ENCODE results near the gene SHISA8. TPM values are rescaled to one million over a fixed set of nuclear protein-coding genes. Genes with fewer than 3 reads are reported as not detected.

SHISA8 gene
- total and polyA plus RNA-seq, 4 experiments from 2014 or later: not detected

DNA sequence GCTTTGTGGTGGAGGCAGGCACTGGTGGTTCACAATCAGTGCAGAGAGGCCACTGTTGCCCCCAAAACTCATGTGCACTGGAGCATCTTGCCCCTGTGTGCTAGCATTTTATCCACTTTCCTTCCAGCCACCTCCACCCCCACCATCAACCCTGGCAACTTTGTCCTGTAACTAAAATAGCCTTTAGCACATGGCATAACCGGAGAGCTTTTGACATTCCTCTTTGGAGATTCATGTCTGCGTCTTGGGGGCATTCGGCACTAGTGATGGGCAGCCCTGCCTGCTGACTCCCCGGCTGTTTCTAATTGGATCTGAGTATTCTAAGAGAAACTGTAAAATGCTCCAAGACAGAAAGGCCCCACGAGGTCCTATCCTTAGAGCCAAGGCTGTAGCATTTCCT lies 15.8 kb downstream of the SHISA8 start:
- Mint-ChIP-seq H3K27me3 (no peaks in the 10 kb centered on the region), H3K4me3 (no peak overlapping the region), H3K36me3 (peaks cover 19 to 59% of the 10 kb centered on the region in 2 donors), H3K27ac (no peak overlapping the region), H3K4me1 (peaks cover 0 to 8% (median 3%) of the 10 kb centered on the region in 4 donors), H3K9me3 (no peaks in the 10 kb centered on the region)
- H3K9me3 ChIP-seq (ENCODE audit: control insufficient read depth in 1 of 2, low read length in 2 of 2): no peaks in the 10 kb centered on the region
- H3K4me3 ChIP-seq (ENCODE audit: low read length in 2 of 2): no peak overlapping the region
- peaks cover 39% of the 10 kb centered on the region for H3K36me3 ChIP-seq (ENCODE audit: insufficient read depth, low read length)
- CTCF ChIA-PET (ENCODE audit: partially characterized antibody): no interaction called here
- intact Hi-C loops (cut with micrococcal nuclease): no loop called here
- POLR2A ChIA-PET (ENCODE audit: partially characterized antibody): interaction anchor here (1.2 kb wide), 1 partner anchor 40 kb away, joined by 3 read pairs; no protein-coding TSS in a partner anchor
- H3K4me1 ChIP-seq (ENCODE audit: insufficient read depth, low read length): no peaks in the 10 kb centered on the region
- H3K27ac ChIP-seq (ENCODE audit: low read depth, low read length): no peak overlapping the region
- DNase-seq: no peak
- no peaks in the 10 kb centered on the region for H3K27me3 ChIP-seq (ENCODE audit: insufficient read depth, low read length)

DNA sequence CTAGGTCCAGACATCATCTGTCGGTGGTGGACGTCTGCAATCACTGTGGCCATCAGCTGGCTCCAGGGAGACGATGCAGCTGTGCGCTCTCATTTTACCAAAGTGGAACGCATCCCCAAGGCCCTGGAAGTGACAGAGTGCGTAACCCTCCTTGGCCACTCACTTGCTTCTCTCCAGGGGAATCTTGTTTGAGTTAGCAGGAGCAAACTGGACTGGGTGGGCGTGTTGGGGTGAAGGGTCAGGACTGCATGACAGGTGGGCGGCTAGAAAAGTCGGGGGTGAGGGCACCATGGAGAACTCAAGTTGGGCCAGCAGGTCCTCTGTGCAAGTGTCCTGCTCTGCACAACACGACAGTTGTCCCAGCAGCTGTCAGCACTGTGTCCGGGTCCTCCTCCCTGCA lies 16.2 kb downstream of the SHISA8 start:
- H3K4me3 Mint-ChIP-seq: no peak overlapping the region
- no peak overlapping the region for H3K27ac Mint-ChIP-seq
- ChIA-PET POLR2A (ENCODE audit: partially characterized antibody) (interaction anchor here (1.4 kb wide), 1 partner anchor 66 kb away, joined by 4 read pairs; the partner anchor contains the start of gene SREBF2), CTCF (ENCODE audit: partially characterized antibody) (no interaction called here)
- H3K27ac ChIP-seq (ENCODE audit: low read depth, low read length): no peak overlapping the region
- no peak overlapping the region for H3K4me3 ChIP-seq (ENCODE audit: low read length in 2 of 2)
- H3K4me1 Mint-ChIP-seq: peaks cover 0 to 8% (median 3%) of the 10 kb centered on the region in 4 donors
- no peaks in the 10 kb centered on the region for H3K4me1 ChIP-seq (ENCODE audit: insufficient read depth, low read length)
- peaks cover 41% of the 10 kb centered on the region for H3K36me3 ChIP-seq (ENCODE audit: insufficient read depth, low read length)
- H3K27me3 ChIP-seq (ENCODE audit: insufficient read depth, low read length): no peaks in the 10 kb centered on the region
- H3K27me3 Mint-ChIP-seq: no peaks in the 10 kb centered on the region
- DNase-seq: no peak
- intact Hi-C loops (cut with micrococcal nuclease): no loop called here
- H3K36me3 Mint-ChIP-seq: peaks cover 19 to 61% of the 10 kb centered on the region in 2 donors
- H3K9me3 Mint-ChIP-seq: no peaks in the 10 kb centered on the region
- H3K9me3 ChIP-seq (ENCODE audit: control insufficient read depth in 1 of 2, low read length in 2 of 2): no peaks in the 10 kb centered on the region

DNA sequence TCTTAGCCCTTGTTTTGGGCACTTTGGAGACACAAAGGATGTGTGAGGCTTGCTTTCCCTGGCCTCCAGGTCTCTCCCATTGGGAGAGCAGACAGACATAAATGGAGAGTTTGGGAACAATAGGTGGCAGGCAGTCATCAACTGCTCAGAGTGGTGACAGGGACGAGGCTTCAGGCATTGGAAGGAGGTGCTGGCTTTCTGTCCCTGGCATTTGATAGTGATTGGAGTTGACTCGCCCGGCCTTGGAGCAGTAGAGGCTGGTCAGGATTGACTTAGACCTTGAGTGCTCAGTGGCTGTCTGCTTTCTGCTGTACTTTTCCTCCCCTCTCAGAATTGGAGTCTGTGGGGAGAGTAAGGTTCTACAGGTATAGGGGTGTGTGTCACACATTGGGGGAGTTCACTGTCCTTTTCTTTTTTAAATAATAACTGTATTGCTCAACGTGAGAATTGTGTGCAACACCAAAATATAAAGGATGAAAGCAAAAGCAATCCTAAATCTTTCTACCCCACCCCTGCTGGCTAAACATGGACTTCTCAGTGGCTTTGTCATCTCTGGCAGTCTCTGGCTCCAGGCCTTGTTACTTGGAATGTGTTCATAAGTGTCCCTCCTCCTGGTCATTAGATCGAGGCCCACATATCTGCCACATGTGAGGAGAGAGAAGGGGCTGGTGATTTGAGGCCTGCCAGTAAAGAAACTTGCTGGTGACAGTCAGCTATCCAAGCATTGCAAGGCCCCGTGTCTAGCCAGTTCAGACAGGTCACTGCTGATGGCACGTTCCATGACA lies 21.1 kb downstream of the SHISA8 start:
- Histone ChIP-seq H3K27ac (ENCODE audit: low read depth, low read length) (no peak overlapping the region), H3K4me3 (ENCODE audit: low read length in 2 of 2) (no peak overlapping the region), H3K36me3 (ENCODE audit: insufficient read depth, low read length) (peaks cover 39% of the 10 kb centered on the region), H3K27me3 (ENCODE audit: insufficient read depth, low read length) (no peaks in the 10 kb centered on the region), H3K9me3 (ENCODE audit: control insufficient read depth in 1 of 2, low read length in 2 of 2) (no peaks in the 10 kb centered on the region), H3K4me1 (ENCODE audit: insufficient read depth, low read length) (no peaks in the 10 kb centered on the region)
- intact Hi-C loops (cut with micrococcal nuclease): no loop called here
- CTCF ChIA-PET (ENCODE audit: partially characterized antibody): no interaction called here
- Mint-ChIP-seq H3K9me3 (no peaks in the 10 kb centered on the region), H3K27me3 (no peaks in the 10 kb centered on the region), H3K36me3 (peaks cover 21 to 68% of the 10 kb centered on the region in 2 donors), H3K4me1 (peaks cover 0 to 8% (median 3%) of the 10 kb centered on the region in 4 donors), H3K4me3 (no peak overlapping the region), H3K27ac (no peak overlapping the region)
- POLR2A ChIA-PET (ENCODE audit: partially characterized antibody): interaction anchor here (0.9 to 1.1 kb wide), 2 partner anchors 14 to 53 kb away, joined by 4 to 5 read pairs; partner anchors contain the start of gene CENPM
- DNase-seq: no peak

- Histone ChIP-seq H3K27ac (ENCODE audit: low read depth, low read length) (no peak overlapping the region), H3K9me3 (ENCODE audit: control insufficient read depth in 1 of 2, low read length in 2 of 2) (no peaks in the 10 kb centered on the region), H3K4me1 (ENCODE audit: insufficient read depth, low read length) (no peaks in the 10 kb centered on the region), H3K4me3 (ENCODE audit: low read length in 2 of 2) (no peak overlapping the region), H3K27me3 (ENCODE audit: insufficient read depth, low read length) (no peaks in the 10 kb centered on the region), H3K36me3 (ENCODE audit: insufficient read depth, low read length) (peaks cover 37% of the 10 kb centered on the region)
- no peaks in the 10 kb centered on the region for H3K9me3 Mint-ChIP-seq
- CTCF ChIA-PET (ENCODE audit: partially characterized antibody): no interaction called here
- intact Hi-C loops (cut with micrococcal nuclease): no loop called here
- no peaks in the 10 kb centered on the region for H3K27me3 Mint-ChIP-seq
- POLR2A ChIA-PET (ENCODE audit: partially characterized antibody): interaction anchor here (1.1 kb wide), 1 partner anchor 16 kb away, joined by 5 read pairs; no protein-coding TSS in a partner anchor
- peaks cover 27 to 71% of the 10 kb centered on the region in 2 donors for H3K36me3 Mint-ChIP-seq
- no peak overlapping the region for H3K4me3 Mint-ChIP-seq
- H3K27ac Mint-ChIP-seq: no peak overlapping the region
- peaks cover 0 to 8% (median 3%) of the 10 kb centered on the region in 4 donors for H3K4me1 Mint-ChIP-seq
- DNase-seq: no peak
These were observed 22.2 kb downstream of the SHISA8 start for GRCh38 chr22:41892721-41893120.

DNA sequence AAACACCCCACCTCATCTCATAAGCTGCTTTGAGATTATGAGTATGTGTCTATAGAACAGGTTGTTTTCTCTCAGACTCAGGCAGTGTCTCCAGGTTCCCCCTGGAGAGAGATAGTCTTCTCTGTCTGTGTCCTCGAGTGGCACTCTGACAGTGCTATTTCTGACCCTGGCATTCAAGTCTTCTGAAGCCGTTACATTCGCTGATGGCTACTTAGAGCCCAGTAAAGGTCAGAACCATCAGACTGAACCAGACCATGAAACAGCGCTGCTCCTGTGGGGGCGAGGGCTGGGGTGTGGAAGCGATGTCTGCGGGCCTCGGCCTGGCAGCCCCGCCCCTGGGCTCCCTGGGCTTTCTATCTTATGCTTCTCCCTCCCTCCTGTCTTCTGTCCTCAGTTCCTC lies 23.5 kb downstream of the SHISA8 start:
- Histone ChIP-seq H3K27ac (ENCODE audit: low read depth, low read length) (no peak overlapping the region), H3K4me1 (ENCODE audit: insufficient read depth, low read length) (no peaks in the 10 kb centered on the region), H3K36me3 (ENCODE audit: insufficient read depth, low read length) (peaks cover 27% of the 10 kb centered on the region), H3K9me3 (ENCODE audit: control insufficient read depth in 1 of 2, low read length in 2 of 2) (no peaks in the 10 kb centered on the region), H3K27me3 (ENCODE audit: insufficient read depth, low read length) (no peaks in the 10 kb centered on the region), H3K4me3 (ENCODE audit: low read length in 2 of 2) (no peak overlapping the region)
- H3K4me1 Mint-ChIP-seq: peaks cover 0 to under 1% (median 0%) of the 10 kb centered on the region in 4 donors
- ChIA-PET POLR2A (ENCODE audit: partially characterized antibody) (no interaction called here), CTCF (ENCODE audit: partially characterized antibody) (interaction anchor here (1.4 kb wide), 1 partner anchor 34 kb away, joined by 4 read pairs; no protein-coding TSS in a partner anchor)
- DNase-seq: no peak
- H3K36me3 Mint-ChIP-seq: peaks cover 18 to 71% of the 10 kb centered on the region in 2 donors
- H3K4me3 Mint-ChIP-seq: no peak overlapping the region
- H3K27me3 Mint-ChIP-seq: no peaks in the 10 kb centered on the region
- peak overlapping the region in 2 of 7 donors; percentile 32 to 76 for H3K27ac Mint-ChIP-seq
- H3K9me3 Mint-ChIP-seq: no peaks in the 10 kb centered on the region
- intact Hi-C loops (cut with micrococcal nuclease): no loop called here

- H3K4me1 Mint-ChIP-seq: no peaks in the 10 kb centered on the region
- no peak overlapping the region for H3K4me3 Mint-ChIP-seq
- no peak overlapping the region for H3K4me3 ChIP-seq (ENCODE audit: low read length in 2 of 2)
- POLR2A ChIA-PET (ENCODE audit: partially characterized antibody): no interaction called here
- H3K9me3 Mint-ChIP-seq: no peaks in the 10 kb centered on the region
- H3K4me1 ChIP-seq (ENCODE audit: insufficient read depth, low read length): no peaks in the 10 kb centered on the region
- H3K27ac ChIP-seq (ENCODE audit: low read depth, low read length): no peak overlapping the region
- CTCF ChIA-PET (ENCODE audit: partially characterized antibody): interaction anchor here (1.3 to 1.4 kb wide), 2 partner anchors 52 to 142 kb away, joined by 3 read pairs; no protein-coding TSS in a partner anchor
- no peak overlapping the region for H3K27ac Mint-ChIP-seq
- no peaks in the 10 kb centered on the region for H3K27me3 Mint-ChIP-seq
- H3K36me3 ChIP-seq (ENCODE audit: insufficient read depth, low read length): peaks cover 38% of the 10 kb centered on the region
- no peaks in the 10 kb centered on the region for H3K9me3 ChIP-seq (ENCODE audit: control insufficient read depth in 1 of 2, low read length in 2 of 2)
- intact Hi-C loops (cut with micrococcal nuclease): no loop called here
- no peak for DNase-seq
- H3K36me3 Mint-ChIP-seq: peaks cover 34 to 80% of the 10 kb centered on the region in 2 donors
- no peaks in the 10 kb centered on the region for H3K27me3 ChIP-seq (ENCODE audit: insufficient read depth, low read length)
These were observed 26.2 kb downstream of the SHISA8 start for GRCh38 chr22:41888627-41889200.

DNA sequence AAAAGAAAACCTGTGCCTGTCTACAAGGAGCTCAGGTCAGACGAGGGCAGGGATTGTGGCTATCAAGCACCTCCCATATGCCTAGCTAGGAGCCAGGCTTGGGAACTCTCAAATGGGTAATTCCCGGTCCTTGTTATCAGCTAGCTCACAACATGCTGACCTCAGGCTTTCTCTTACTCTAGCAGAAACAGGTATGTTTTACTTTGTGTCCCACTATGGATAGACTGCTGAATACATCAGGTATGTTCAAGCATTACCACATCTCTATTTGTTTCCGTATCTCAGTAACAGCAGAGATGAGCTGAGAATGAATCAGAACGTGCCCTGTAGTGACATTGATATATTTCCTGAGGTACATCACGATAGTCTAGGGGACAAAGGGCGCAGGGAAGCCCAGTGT lies 29.4 kb downstream of the SHISA8 start:
- Mint-ChIP-seq H3K9me3 (no peaks in the 10 kb centered on the region), H3K27me3 (no peaks in the 10 kb centered on the region), H3K27ac (peak overlapping the region in 1 of 7 donors; percentile 59), H3K4me3 (no peak overlapping the region), H3K36me3 (peaks cover 56 to 88% of the 10 kb centered on the region in 2 donors), H3K4me1 (peaks cover 0 to 3% (median under 1%) of the 10 kb centered on the region in 4 donors)
- CTCF ChIA-PET (ENCODE audit: partially characterized antibody): interaction anchor here (0.9 kb wide), 1 partner anchor 15 kb away, joined by 3 read pairs; no protein-coding TSS in a partner anchor
- POLR2A ChIA-PET (ENCODE audit: partially characterized antibody): interaction anchor here (1.0 kb wide), 1 partner anchor 23 kb away, joined by 3 read pairs; no protein-coding TSS in a partner anchor
- no peak for DNase-seq
- Histone ChIP-seq H3K9me3 (ENCODE audit: control insufficient read depth in 1 of 2, low read length in 2 of 2) (no peaks in the 10 kb centered on the region), H3K27ac (ENCODE audit: low read depth, low read length) (no peak overlapping the region), H3K4me3 (ENCODE audit: low read length in 2 of 2) (no peak overlapping the region), H3K27me3 (ENCODE audit: insufficient read depth, low read length) (no peaks in the 10 kb centered on the region), H3K36me3 (ENCODE audit: insufficient read depth, low read length) (peaks cover 50% of the 10 kb centered on the region), H3K4me1 (ENCODE audit: insufficient read depth, low read length) (no peaks in the 10 kb centered on the region)
- intact Hi-C loops (cut with micrococcal nuclease): no loop called here
